Vagina (tissue), 2 donors: Measurements from ENCODE around the gene OSBPL1A.

Source experiments
- CTCF ChIP-seq, 3 experiments: fragments of 450-650 bp in 2 of 3; fragments of 200-600 bp in 1 of 3; sonication (generic) in 1 of 3; IDR thresholded peaks; one replicate each; pipeline ENCODE4 v1.5.1; 2017 to 2019; ENCODE audit warnings: antibody characterized with exemption in 3 of 3, mild to moderate bottlenecking in 2 of 3, moderate library complexity in 2 of 3
- POLR2A ChIP-seq, 2 donors: fragments of 450-650 bp; IDR thresholded peaks; one replicate each; pipeline ENCODE4 v1.6.1; 2017; ENCODE audit warnings: antibody characterized with exemption in 2 of 2, mild to moderate bottlenecking in 2 of 2, moderate library complexity in 2 of 2
- POLR2AphosphoS5 ChIP-seq, 2 donors: sonication (generic); formaldehyde crosslinking; IDR thresholded peaks; one replicate each; pipeline ENCODE4 v1.9.0; 2017; ENCODE audit warnings: antibody characterized with exemption in 2 of 2, mild to moderate bottlenecking in 2 of 2, low read depth in 1 of 2; ENCODE audit not compliant: insufficient read depth in 1 of 2

DNA sequence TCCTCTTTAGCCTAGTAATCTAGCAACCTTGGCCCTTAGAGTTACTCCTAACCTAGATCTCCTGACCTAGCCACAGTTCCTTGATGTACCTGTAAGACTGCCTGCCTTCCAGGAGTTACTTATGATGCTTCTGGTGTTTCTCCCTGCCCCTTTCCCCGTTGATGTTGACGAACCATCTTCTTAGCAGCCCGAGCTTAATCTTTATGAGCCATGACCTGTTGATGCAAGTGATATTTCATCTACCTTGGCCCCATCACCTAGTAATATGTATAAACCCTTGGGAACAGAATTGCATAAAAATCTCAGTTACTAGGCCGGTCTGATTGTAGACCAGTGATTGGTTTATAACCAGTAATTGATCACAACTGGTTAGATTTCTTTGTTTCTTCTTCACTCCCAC lies 31.6 kb upstream of the OSBPL1A start:
- TF ChIP-seq CTCF (IDR thresholded peaks at IDR 0.05) = no peak
- TF ChIP-seq POLR2A (IDR thresholded peaks at IDR 0.05) = no peak
- no peak for TF ChIP-seq POLR2AphosphoS5 (IDR thresholded peaks at IDR 0.05; ENCODE audit: insufficient read depth in 1 of 2, low read depth in 1 of 2)
